HepG2 (cell line): ENCODE data around the gene WSB2. TPM values are rescaled to one million over a fixed set of nuclear protein-coding genes. Genes with fewer than 3 reads are reported as not detected.

Source experiments
- BORCS8-MEF2B ChIP-seq: sonication (generic); formaldehyde crosslinking; IDR thresholded peaks from 2 replicates; pipeline ENCODE4 v1.8.0; 2022; ENCODE audit warnings: mild to moderate bottlenecking, missing genetic modification reagents
- BRD4 ChIP-seq: sonication (generic); formaldehyde crosslinking; IDR thresholded peaks from 2 replicates; pipeline ENCODE4 v1.4.0; 2020; ENCODE audit warnings: missing genetic modification reagents
- ERF ChIP-seq: IDR thresholded peaks from 2 replicates; pipeline ENCODE4 v1.6.1; 2018; ENCODE audit warnings: missing biosample characterization, missing genetic modification reagents
- GABPA ChIP-seq, 2 experiments: IDR thresholded peaks; 2 replicates each; pipeline ENCODE4 v1.6.1; 2011 to 2016; ENCODE audit warnings: low read depth in 2 of 2, low read length in 1 of 2, missing biosample characterization in 1 of 2, missing genetic modification characterization in 1 of 2
- MLLT10 ChIP-seq: sonication (generic); formaldehyde crosslinking; IDR thresholded peaks from 2 replicates; pipeline ENCODE4 v1.4.0; 2020; ENCODE audit warnings: missing genetic modification reagents
- PCBP1 ChIP-seq: fragments of 200-400 bp; formaldehyde crosslinking; IDR thresholded peaks from 2 replicates; pipeline ENCODE4 v1.6.1; 2017; ENCODE audit warnings: mild to moderate bottlenecking, low read depth, low read length, borderline replicate concordance
- TBX3 ChIP-seq: fragments of 450-650 bp; IDR thresholded peaks from 2 replicates; pipeline ENCODE4 v1.6.1; 2017; ENCODE audit warnings: antibody characterized with exemption, mild to moderate bottlenecking, inconsistent platforms, borderline replicate concordance
- polyA plus RNA-seq, 8 experiments: library from polyadenylated mRNA; depleted of rRNA in 3 of 8; stranded (reverse) in 7 of 8; unstranded in 1 of 8; fragments of >200 nt; fragmentation: Illumina TruSeq in 4 of 8; extraction: Trizol in 4 of 8; gene quantifications; 2 replicates each; pipeline versions ENCODE4 v1.2.1 to v1.2.3, GENCODE V29; 2011 to 2016; ENCODE audit warnings: low read depth in 4 of 8, missing spikeins in 1 of 8, mixed read lengths in 1 of 8; ENCODE audit not compliant: insufficient read depth in 1 of 8
- total RNA-seq, 5 experiments: library from RNA; depleted of rRNA; stranded (reverse); fragments of >200 nt; fragmentation: Illumina TruSeq; extraction: Trizol; gene quantifications; 2 replicates each; pipeline ENCODE4 v1.2.3, GENCODE V29; 2016; ENCODE audit warnings: low read depth in 1 of 5
- TF ChIP-seq, protein P1 (sequence below): sonication (generic); formaldehyde crosslinking; IDR thresholded peaks from 2 replicates; pipeline ENCODE4 v1.5.1; 2020; ENCODE audit warnings: mild to moderate bottlenecking, missing genetic modification reagents, moderate library complexity
- TF ChIP-seq, protein P2 (sequence below), 2 experiments: sonication (generic) in 1 of 2; formaldehyde crosslinking in 1 of 2; IDR thresholded peaks; 2 replicates each; pipeline versions ENCODE4 v1.6.1 to v1.9.0; 2014 to 2022; ENCODE audit warnings: antibody characterized with exemption in 1 of 2, borderline replicate concordance in 1 of 2, inconsistent platforms in 1 of 2, low read depth in 1 of 2, missing genetic modification reagents in 1 of 2
- TF ChIP-seq, protein P3 (sequence below): sonication (generic); formaldehyde crosslinking; IDR thresholded peaks from 2 replicates; pipeline ENCODE4 v1.8.0; 2022; ENCODE audit warnings: missing genetic modification reagents, low read depth, mild to moderate bottlenecking, borderline replicate concordance
- TF ChIP-seq, protein P4 (sequence below), 2 experiments: sonication (generic) in 1 of 2; formaldehyde crosslinking in 1 of 2; IDR thresholded peaks; 2 replicates each; pipeline versions ENCODE4 v1.4.0 to v1.6.1; 2016 to 2020; ENCODE audit warnings: borderline replicate concordance in 1 of 2, low read depth in 1 of 2, mild to moderate bottlenecking in 1 of 2, missing genetic modification reagents in 1 of 2

Gene WSB2
- total and polyA plus RNA-seq, 2 of the 13 experiments (the other 11 are each of a cell fraction or from before 2014, with no cell fraction given), result 31.0 to 82.8 TPM

DNA sequence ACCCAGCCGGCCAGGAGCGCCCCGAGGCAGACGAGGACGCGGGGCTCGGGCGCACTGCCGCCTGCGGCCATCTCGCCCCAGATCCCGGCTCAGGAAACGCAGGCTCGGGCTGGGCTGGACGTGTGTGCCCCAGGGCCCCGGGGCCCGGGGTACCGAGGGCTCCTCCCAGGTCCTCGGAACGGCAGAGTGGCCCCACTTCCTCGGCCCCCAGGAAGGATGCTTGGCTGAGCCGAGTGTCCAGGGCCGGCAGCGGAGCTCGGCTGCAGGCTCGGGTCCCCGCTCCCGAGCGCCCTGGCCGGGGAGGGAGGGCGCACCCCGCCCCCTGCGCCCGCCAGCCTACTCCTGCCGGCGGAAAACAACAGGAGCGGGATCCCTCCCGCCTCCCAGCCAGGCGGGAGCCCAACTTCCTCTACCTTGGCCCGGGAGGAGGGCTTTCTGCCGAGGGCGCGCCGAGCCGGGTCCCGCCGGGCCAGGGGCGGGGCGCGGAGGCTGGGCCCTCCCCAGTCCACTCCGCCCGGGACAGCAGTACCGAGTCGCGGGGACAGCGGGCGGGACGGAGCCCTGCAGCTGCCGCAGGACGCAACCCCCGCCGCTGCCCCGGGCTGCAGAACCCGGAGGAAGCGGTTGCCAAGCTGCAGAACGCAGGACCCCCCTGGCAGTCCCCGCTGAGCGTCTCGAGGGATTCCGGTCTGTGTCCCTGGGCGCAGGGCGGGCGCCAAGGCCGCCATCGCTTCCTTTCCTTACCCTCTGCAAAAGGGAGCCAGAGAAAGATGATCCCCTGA lies 42.8 kb upstream of the WSB2 start, which contains the start of gene VSIG10 (continued):
- TF ChIP-seq PCBP1 (no peak), BRD4 (peak; percentile 53; the same call in 1 of the 2 replicates), GABPA (IDR thresholded peaks at IDR 0.05; ENCODE audit: low read depth, low read length) (peak; percentile 28; the same call in 1 of the 2 replicates), GABPA (CRISPR knock-in tag; IDR thresholded peaks at IDR 0.05; ENCODE audit: low read depth) (0 out of 2 replicates have a peak, but pooled peaks have one; percentile 41), TBX3 (no peak), ERF (CRISPR knock-in tag) (peak; percentile 69; the same call in 1 of the 2 replicates), MLLT10 (CRISPR knock-in tag) (no peak), BORCS8-MEF2B (CRISPR knock-in tag) (peak; percentile 53; the same call in 1 of the 2 replicates)
- TF ChIP-seq, protein P1, sequence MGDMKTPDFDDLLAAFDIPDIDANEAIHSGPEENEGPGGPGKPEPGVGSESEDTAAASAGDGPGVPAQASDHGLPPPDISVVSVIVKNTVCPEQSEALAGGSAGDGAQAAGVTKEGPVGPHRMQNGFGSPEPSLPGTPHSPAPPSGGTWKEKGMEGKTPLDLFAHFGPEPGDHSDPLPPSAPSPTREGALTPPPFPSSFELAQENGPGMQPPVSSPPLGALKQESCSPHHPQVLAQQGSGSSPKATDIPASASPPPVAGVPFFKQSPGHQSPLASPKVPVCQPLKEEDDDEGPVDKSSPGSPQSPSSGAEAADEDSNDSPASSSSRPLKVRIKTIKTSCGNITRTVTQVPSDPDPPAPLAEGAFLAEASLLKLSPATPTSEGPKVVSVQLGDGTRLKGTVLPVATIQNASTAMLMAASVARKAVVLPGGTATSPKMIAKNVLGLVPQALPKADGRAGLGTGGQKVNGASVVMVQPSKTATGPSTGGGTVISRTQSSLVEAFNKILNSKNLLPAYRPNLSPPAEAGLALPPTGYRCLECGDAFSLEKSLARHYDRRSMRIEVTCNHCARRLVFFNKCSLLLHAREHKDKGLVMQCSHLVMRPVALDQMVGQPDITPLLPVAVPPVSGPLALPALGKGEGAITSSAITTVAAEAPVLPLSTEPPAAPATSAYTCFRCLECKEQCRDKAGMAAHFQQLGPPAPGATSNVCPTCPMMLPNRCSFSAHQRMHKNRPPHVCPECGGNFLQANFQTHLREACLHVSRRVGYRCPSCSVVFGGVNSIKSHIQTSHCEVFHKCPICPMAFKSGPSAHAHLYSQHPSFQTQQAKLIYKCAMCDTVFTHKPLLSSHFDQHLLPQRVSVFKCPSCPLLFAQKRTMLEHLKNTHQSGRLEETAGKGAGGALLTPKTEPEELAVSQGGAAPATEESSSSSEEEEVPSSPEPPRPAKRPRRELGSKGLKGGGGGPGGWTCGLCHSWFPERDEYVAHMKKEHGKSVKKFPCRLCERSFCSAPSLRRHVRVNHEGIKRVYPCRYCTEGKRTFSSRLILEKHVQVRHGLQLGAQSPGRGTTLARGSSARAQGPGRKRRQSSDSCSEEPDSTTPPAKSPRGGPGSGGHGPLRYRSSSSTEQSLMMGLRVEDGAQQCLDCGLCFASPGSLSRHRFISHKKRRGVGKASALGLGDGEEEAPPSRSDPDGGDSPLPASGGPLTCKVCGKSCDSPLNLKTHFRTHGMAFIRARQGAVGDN (CRISPR knock-in tag), result peak; percentile 85
- TF ChIP-seq, protein P2, sequence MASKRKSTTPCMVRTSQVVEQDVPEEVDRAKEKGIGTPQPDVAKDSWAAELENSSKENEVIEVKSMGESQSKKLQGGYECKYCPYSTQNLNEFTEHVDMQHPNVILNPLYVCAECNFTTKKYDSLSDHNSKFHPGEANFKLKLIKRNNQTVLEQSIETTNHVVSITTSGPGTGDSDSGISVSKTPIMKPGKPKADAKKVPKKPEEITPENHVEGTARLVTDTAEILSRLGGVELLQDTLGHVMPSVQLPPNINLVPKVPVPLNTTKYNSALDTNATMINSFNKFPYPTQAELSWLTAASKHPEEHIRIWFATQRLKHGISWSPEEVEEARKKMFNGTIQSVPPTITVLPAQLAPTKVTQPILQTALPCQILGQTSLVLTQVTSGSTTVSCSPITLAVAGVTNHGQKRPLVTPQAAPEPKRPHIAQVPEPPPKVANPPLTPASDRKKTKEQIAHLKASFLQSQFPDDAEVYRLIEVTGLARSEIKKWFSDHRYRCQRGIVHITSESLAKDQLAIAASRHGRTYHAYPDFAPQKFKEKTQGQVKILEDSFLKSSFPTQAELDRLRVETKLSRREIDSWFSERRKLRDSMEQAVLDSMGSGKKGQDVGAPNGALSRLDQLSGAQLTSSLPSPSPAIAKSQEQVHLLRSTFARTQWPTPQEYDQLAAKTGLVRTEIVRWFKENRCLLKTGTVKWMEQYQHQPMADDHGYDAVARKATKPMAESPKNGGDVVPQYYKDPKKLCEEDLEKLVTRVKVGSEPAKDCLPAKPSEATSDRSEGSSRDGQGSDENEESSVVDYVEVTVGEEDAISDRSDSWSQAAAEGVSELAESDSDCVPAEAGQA (IDR thresholded peaks at IDR 0.05; ENCODE audit: low read depth), result no peak
- TF ChIP-seq, protein P2 (CRISPR knock-in tag; IDR thresholded peaks at IDR 0.05; ENCODE audit: borderline replicate concordance), result 0 out of 2 replicates have a peak, but pooled peaks have one; percentile 51
- TF ChIP-seq, protein P3, sequence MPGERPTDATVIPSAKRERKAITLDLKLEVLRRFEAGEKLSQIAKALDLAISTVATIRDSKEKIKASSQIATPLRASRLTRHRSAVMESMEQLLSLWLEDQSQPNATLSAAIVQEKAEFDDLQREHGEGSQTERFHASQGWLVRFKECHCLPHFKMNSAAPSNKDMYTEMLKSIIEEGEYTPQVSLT, result no peak
- TF ChIP-seq, protein P4, sequence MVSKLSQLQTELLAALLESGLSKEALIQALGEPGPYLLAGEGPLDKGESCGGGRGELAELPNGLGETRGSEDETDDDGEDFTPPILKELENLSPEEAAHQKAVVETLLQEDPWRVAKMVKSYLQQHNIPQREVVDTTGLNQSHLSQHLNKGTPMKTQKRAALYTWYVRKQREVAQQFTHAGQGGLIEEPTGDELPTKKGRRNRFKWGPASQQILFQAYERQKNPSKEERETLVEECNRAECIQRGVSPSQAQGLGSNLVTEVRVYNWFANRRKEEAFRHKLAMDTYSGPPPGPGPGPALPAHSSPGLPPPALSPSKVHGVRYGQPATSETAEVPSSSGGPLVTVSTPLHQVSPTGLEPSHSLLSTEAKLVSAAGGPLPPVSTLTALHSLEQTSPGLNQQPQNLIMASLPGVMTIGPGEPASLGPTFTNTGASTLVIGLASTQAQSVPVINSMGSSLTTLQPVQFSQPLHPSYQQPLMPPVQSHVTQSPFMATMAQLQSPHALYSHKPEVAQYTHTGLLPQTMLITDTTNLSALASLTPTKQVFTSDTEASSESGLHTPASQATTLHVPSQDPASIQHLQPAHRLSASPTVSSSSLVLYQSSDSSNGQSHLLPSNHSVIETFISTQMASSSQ (IDR thresholded peaks at IDR 0.05; ENCODE audit: low read depth), result no peak
- TF ChIP-seq, protein P4 (CRISPR knock-in tag; IDR thresholded peaks at IDR 0.05; ENCODE audit: borderline replicate concordance), result peak; percentile 11; the same call in 1 of the 2 replicates
